Tibial artery (tissue), 4 donors: ENCODE results near the gene PALD1.

Source experiments
- DNase-seq, 2 donors: peaks; one replicate each; pipeline ENCODE4 v3.0.0-alpha.2; 2019
- H3K27ac ChIP-seq, 2 donors: fragments of 200-600 bp; sonication (generic) in 1 of 2; 1 replicate in 1 of 2; 2 replicates in 1 of 2; pipeline ENCODE4 v1.5.1; 2018 to 2019; ENCODE audit warnings: mild to moderate bottlenecking in 1 of 2
- H3K27me3 ChIP-seq, 2 donors: fragments of 200-600 bp; sonication (generic) in 1 of 2; one replicate each; pipeline versions ENCODE4 v1.5.1 to v1.6.0; 2016 to 2019
- H3K36me3 ChIP-seq, 3 donors: fragments of 200-600 bp; sonication (generic) in 2 of 3; one replicate each; pipeline ENCODE4 v1.5.1; 2016 to 2019; ENCODE audit warnings: mild to moderate bottlenecking in 2 of 3
- H3K4me1 ChIP-seq, 4 donors: fragments of 200-600 bp; sonication (generic) in 2 of 4; 1 replicate in 3 of 4; 2 replicates in 1 of 4; pipeline ENCODE4 v1.5.1; 2016 to 2019
- H3K4me3 ChIP-seq, 2 donors: fragments of 200-600 bp; sonication (generic) in 1 of 2; 1 replicate in 1 of 2; 2 replicates in 1 of 2; pipeline ENCODE4 v1.5.1; 2018 to 2019; ENCODE audit warnings: mild to moderate bottlenecking in 2 of 2
- H3K9me3 ChIP-seq, 3 donors: fragments of 200-600 bp; sonication (generic) in 1 of 3; one replicate each; pipeline ENCODE4 v1.5.1; 2016 to 2019
- intact Hi-C: fragments of 100-400 bp; cut with DNase I; formaldehyde crosslinking; loops from one replicate; pipeline ENCODE4 v1.15.0; 2023; ENCODE audit warnings: low total_unique reads
- TF ChIP-seq, protein P1 (sequence below), 2 experiments: fragments of 200-600 bp in 1 of 2; fragments of 450-650 bp in 1 of 2; IDR thresholded peaks; one replicate each; pipeline ENCODE4 v1.5.1; 2017 to 2019; ENCODE audit warnings: antibody characterized with exemption in 2 of 2, mild to moderate bottlenecking in 1 of 2, moderate library complexity in 1 of 2

PALD1 gene

DNA sequence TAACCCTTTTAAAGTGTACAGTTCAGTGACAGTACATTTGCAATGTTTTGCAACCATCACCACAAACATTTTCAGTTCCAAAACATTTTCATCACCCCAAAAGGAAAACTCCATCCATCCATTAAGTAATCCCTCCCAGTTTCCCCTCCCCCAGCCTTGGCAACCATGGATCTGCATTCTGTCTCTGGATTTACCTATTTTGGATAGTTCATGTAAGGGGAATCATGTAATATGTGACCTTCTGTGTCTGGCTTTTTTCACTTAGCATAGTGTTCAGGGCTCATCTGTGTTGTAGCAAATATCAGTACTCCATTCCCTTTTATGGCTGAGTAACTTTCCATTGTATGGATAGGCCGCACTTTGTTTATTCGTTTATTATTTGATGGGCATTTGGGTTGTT, 13.0 kb downstream of the PALD1 start:
- H3K27ac ChIP-seq = no peak overlapping the region
- TF ChIP-seq, protein P1, sequence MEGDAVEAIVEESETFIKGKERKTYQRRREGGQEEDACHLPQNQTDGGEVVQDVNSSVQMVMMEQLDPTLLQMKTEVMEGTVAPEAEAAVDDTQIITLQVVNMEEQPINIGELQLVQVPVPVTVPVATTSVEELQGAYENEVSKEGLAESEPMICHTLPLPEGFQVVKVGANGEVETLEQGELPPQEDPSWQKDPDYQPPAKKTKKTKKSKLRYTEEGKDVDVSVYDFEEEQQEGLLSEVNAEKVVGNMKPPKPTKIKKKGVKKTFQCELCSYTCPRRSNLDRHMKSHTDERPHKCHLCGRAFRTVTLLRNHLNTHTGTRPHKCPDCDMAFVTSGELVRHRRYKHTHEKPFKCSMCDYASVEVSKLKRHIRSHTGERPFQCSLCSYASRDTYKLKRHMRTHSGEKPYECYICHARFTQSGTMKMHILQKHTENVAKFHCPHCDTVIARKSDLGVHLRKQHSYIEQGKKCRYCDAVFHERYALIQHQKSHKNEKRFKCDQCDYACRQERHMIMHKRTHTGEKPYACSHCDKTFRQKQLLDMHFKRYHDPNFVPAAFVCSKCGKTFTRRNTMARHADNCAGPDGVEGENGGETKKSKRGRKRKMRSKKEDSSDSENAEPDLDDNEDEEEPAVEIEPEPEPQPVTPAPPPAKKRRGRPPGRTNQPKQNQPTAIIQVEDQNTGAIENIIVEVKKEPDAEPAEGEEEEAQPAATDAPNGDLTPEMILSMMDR (IDR thresholded peaks at IDR 0.05) = no peak

DNA sequence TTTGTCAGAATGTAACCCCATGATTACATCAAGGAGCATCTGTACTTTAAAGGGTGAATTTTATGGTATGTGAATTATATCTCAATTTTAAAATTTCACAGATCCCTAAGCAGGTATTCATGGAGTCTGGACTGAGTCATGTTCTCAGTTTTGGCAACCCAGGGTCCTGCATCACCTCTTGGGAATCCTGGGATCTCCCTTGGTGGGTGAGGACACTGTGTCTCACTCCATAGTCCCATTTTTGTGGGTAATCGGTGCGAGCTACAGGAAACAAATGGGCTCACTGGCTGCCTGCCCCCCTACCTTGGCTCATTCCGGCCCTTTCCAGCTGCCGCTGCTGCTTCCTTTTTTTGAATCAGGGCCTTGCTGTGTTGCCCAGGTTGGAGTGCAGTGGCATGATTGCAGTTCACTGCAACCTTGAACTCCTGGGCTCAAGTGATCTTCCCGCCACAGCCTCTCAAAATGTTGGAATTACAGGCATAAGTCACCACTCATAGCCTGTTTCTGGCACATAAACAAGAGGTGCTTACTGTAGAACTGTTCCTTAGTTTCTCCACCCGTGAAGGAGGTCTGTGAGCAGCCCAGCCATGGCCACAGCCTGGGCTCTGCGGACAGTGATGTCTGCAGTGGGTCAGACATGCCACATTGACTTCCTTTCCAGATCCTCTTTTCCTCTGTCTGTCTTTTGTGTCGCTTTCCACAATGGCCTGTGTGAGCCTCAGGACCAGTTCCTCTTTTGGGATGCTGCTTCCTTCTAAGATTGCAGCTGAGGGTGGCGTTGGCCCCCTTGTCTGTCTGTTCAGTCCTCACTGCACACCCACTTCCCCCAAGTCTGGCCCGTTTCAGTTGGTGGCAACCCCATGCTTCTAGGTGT, 14.5 kb downstream of the PALD1 start:
- no peaks in the 10 kb centered on the region for H3K4me1 ChIP-seq
- no peaks in the 10 kb centered on the region for H3K27me3 ChIP-seq
- DNase-seq = peak in 1 of 2 donors; percentile 57
- H3K4me3 ChIP-seq = no peak overlapping the region
- TF ChIP-seq, protein P1 (IDR thresholded peaks at IDR 0.05) = no peak
- H3K9me3 ChIP-seq = no peaks in the 10 kb centered on the region
- no peaks in the 10 kb centered on the region for H3K36me3 ChIP-seq
- intact Hi-C loops = no loop called here
- H3K27ac ChIP-seq = no peak overlapping the region

More for the DNA sequence above, 13.0 kb downstream of the PALD1 start:
- Histone ChIP-seq H3K4me1 (no peaks in the 10 kb centered on the region), H3K9me3 (no peaks in the 10 kb centered on the region), H3K4me3 (no peak overlapping the region), H3K27me3 (no peaks in the 10 kb centered on the region), H3K36me3 (no peaks in the 10 kb centered on the region)
- intact Hi-C loops = no loop called here
- DNase-seq = no peak

DNA sequence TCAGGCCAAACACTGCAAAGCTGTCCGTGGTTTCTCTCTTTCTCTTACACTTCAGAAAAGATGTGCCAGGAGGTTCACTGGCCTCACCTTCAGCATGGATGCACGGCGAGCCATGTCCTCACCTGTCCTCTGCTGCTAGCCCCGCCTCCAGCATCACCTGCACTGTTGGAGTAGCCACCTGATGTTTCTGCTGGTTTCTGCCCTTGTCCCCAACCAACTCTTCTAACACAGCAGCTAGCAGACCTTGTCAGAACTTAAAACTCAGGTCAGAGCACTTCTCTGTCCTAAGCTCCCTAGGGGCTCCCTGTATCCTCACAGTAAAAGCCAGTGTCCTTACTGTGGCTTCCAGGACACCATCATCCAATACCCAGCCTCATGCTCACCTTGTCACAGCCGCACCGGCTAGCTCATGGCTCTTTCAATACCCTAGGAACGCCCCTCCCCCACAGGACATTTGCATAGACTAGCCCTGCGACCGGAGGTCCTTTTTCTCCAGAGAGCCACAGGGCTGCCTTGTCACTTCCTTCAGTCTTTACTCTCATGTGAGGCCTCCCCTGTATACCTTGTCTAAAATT, 15.2 kb downstream of the PALD1 start:
- TF ChIP-seq, protein P1 (IDR thresholded peaks at IDR 0.05) = no peak
- H3K27ac ChIP-seq = no peak overlapping the region

DNA sequence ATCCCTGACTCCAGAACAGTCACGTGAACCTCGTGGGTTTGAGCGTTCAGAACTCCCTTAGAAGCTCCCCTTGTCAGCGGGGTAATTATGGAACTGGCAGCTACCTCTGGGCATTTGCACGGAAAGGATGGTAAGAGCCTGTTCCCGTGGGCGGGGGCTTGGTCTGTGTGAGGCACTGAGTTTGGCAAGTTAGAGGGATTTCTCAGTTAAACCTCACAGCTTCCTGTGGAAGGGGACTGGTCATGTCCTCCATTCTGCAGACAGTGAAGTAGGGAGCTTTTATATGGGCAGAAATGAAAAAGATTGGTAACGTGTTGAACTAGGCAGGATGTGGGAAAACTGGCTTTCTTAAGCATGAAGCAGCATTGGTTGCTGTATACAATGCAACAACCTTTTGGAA, 16.0 kb downstream of the PALD1 start:
- intact Hi-C loops = no loop called here
- H3K27ac ChIP-seq = peak overlapping the region in 1 of 2 donors; percentile 6

More for the DNA sequence above, 15.2 kb downstream of the PALD1 start:
- DNase-seq = no peak
- H3K9me3 ChIP-seq = no peaks in the 10 kb centered on the region
- no peaks in the 10 kb centered on the region for H3K36me3 ChIP-seq
- peaks cover 0 to 4% (median 0%) of the 10 kb centered on the region in 4 donors for H3K4me1 ChIP-seq
- H3K27me3 ChIP-seq = no peaks in the 10 kb centered on the region
- H3K4me3 ChIP-seq = no peak overlapping the region
- intact Hi-C loops = no loop called here

DNA sequence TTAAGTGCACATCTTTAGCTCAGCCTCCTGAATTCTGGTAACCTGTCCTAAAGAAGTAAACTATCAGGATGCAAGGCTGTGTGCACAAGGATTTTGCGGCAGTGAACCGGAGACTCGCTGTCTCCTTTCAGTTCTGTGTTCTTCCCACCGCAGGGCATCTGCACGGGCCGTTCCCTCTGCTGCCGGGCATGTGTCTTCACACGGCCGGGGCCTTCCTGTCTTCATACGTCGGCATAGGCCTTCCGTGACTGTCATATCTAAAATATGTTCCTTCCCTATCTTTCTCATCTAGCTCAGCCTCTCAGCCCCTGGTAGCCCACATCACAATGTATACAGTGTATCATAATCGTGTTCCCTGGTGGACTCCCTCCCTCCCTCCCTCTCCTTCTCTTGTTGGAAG, 16.4 kb downstream of the PALD1 start:
- intact Hi-C loops = no loop called here
- no peak overlapping the region for H3K4me3 ChIP-seq
- DNase-seq = peak in 1 of 2 donors; percentile 55

More for the DNA sequence above, 16.0 kb downstream of the PALD1 start:
- no peaks in the 10 kb centered on the region for H3K27me3 ChIP-seq
- TF ChIP-seq, protein P1 (IDR thresholded peaks at IDR 0.05) = no peak
- no peak for DNase-seq
- no peaks in the 10 kb centered on the region for H3K9me3 ChIP-seq
- H3K4me1 ChIP-seq = peaks cover 0 to 12% (median 7%) of the 10 kb centered on the region in 4 donors
- no peak overlapping the region for H3K4me3 ChIP-seq
- no peaks in the 10 kb centered on the region for H3K36me3 ChIP-seq

More for the DNA sequence above, 16.4 kb downstream of the PALD1 start:
- TF ChIP-seq, protein P1 (IDR thresholded peaks at IDR 0.05) = no peak
- Histone ChIP-seq H3K36me3 (no peaks in the 10 kb centered on the region), H3K9me3 (no peaks in the 10 kb centered on the region), H3K27ac (no peak overlapping the region), H3K27me3 (no peaks in the 10 kb centered on the region), H3K4me1 (peaks cover 0 to 16% (median 11%) of the 10 kb centered on the region in 4 donors)
